Measurements from ENCODE around the gene MIER2.
A peak's percentile ranks its signal among the peaks of the same experiment; 100 is the strongest.

MIER2 gene

DNA sequence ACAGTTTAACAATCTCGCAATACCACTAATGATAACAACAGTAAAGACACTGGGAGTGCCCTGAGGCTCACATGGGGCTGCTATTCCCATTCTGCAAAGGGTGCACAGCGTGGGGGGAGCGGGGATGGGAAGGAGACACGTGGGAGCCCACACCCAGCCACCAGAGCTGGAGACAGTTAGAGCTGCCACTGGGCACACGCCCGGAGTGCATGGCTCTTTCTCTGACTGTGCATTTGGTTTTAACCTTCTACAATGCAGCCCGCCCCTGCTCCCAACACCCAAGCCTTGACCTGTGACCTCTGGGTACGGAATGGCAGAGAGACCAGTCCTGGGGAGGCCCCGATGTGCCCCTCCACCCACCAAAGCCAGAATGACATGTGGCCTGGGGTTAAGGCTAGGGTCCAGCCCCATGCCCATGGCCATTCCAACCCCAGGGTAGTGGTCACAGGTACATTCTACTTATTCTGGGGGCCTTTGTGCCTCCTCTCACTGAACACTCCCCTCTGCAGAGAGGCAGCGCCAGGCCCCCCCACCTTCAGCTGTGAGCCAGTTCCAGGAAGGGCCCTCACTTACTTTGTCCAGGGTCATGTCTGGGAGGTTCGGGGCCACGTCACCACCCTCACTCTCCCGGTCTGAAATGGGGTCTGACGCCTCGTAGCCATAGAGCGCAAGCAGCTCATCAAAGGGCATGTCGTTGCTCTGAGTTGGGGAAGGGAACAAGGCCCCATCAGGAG is 17.1 kb downstream of the MIER2 start:
- H3K27me3 Mint-ChIP-seq, result no peaks in the 10 kb centered on the region
- no peak overlapping the region for H3K27ac Mint-ChIP-seq
- no peaks in the 10 kb centered on the region for H3K4me1 Mint-ChIP-seq (ENCODE audit: low read depth in 2 of 2)
- H3K9me3 Mint-ChIP-seq, result peaks cover 0 to 4% of the 10 kb centered on the region in 2 donors
- ATAC-seq (replicated peaks), result no peak
- H3K36me3 Mint-ChIP-seq (ENCODE audit: insufficient read depth), result peaks cover 30% of the 10 kb centered on the region
- DNase-seq, result no peak
- no peak overlapping the region for H3K4me3 Mint-ChIP-seq

DNA sequence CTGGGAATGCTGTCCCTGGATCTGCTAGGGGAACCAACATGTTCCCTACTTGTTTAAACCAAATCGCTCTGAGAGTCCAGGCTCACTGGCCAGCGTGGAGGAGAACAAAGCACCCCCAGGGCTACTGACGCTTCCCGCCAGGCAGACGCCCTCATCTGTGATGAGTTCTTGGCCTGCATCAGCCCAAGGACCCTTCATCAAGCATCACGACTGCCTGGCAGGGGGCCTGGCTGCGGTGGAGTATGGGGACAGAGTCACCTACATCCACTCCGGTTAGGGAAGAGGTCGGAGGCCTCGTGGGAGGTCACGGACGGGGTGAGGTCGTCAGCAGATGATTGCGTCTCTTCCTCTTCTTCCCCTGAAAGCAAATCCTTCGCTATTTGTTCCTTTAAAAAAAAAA is 17.7 kb downstream of the MIER2 start:
- Mint-ChIP-seq H3K4me3 (no peak overlapping the region), H3K4me1 (ENCODE audit: low read depth in 2 of 2) (no peaks in the 10 kb centered on the region), H3K36me3 (ENCODE audit: insufficient read depth) (peaks cover 30% of the 10 kb centered on the region), H3K27ac (no peak overlapping the region), H3K27me3 (no peaks in the 10 kb centered on the region), H3K9me3 (peaks cover 0 to 4% of the 10 kb centered on the region in 2 donors)
- DNase-seq (no peak), ATAC-seq (replicated peaks) (no peak)

DNA sequence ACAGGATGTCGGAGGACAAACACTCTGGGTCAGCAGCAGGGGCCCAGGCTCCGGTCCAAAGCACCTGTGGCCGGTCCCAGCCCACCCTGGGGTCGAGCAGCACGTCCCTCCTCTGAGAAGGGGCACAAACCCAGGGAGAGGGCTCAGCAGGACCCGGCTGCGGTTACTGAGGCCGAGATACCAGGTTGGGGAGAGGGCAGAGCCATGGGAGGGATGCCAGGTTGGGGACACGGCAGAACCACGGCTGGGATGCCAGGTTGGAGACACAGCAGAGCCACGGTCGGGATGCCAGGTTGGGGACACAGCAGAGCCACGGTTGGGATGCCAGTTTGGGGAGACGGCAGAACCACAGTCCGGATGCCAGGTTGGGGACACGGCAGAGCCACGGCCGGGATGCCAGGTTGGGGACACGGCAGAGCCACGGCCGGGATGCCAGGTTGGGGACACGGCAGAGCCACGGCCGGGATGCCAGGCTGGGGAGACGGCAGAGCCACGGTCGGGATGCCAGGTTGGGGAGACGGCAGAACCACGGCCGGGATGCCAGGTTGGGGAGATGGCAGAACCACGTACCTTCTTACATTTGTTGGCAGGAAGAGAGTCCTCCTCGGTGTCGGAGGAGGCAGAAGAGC is 18.5 kb downstream of the MIER2 start:
- Mint-ChIP-seq H3K4me1 (ENCODE audit: low read depth in 2 of 2) (no peaks in the 10 kb centered on the region), H3K27ac (no peak overlapping the region), H3K36me3 (ENCODE audit: insufficient read depth) (peaks cover 24% of the 10 kb centered on the region), H3K4me3 (no peak overlapping the region), H3K27me3 (no peaks in the 10 kb centered on the region), H3K9me3 (peaks cover 0 to 4% of the 10 kb centered on the region in 2 donors)
- no peak for ATAC-seq (replicated peaks)
- no peak for DNase-seq

DNA sequence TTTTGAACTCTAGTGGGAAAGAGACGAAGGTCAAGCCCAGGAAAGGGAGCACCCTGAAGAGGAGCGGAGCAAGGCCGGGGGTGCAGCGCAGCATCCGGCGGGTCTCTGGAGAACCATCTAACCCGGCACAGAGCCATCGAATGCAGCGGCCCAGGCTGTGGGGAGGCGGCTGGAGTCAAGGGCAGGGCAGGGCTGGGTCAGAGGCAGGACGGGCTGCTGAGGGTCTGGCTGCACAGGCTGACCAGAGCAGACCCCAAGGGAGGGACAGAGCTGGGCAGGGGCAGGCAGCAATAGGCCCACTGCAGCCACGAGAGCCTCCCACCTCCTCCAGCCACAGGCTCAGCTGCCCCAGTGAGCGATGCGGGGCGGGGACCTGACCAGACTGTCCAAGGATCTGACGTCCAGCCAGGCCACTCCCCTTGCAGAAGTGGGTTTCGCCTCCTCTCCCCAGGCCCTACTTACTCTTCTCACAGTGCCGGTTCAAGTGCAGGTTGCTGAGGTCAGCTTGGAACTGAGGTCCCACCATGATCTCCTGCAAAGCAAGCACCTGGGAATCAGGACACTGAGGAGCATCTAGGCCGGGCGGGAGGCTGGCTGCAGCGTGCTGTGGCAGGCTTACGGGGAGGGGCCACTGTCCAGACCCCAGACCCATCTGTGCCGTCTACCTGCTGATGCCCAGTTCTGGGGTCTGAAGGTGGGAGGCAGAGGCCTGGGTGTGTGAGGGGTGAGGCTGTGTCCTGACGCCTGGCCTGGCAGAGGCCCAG is 19.2 kb downstream of the MIER2 start:
- H3K4me1 Mint-ChIP-seq (ENCODE audit: low read depth in 2 of 2), result no peaks in the 10 kb centered on the region
- peaks cover 18% of the 10 kb centered on the region for H3K36me3 Mint-ChIP-seq (ENCODE audit: insufficient read depth)
- H3K27me3 Mint-ChIP-seq, result no peaks in the 10 kb centered on the region
- no peak for ATAC-seq (replicated peaks)
- no peak overlapping the region for H3K4me3 Mint-ChIP-seq
- H3K27ac Mint-ChIP-seq, result no peak overlapping the region
- H3K9me3 Mint-ChIP-seq, result peaks cover 0 to 2% of the 10 kb centered on the region in 2 donors
- no peak for DNase-seq

DNA sequence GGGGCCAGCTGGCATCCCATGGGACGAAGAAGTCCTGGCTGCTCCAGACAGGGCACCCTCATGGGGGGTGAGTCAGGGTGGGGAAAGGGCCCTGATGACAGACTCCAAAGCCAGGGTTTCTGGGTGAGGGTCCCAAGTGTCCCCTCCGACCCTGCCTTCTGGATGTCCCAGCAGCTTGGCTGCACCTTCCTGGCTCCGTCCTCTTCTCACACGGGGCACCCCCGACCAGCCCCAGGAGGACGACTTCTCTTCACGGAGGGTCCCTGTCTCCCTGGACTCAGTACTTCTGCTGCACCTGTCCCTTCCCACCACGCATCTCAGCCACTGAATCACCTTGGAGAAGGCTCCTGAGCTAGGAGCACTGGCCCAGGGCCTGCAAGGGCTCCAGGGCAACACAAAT is 19.9 kb downstream of the MIER2 start:
- peaks cover 0 to 2% of the 10 kb centered on the region in 2 donors for H3K9me3 Mint-ChIP-seq
- no peak overlapping the region for H3K27ac Mint-ChIP-seq
- DNase-seq (no peak), ATAC-seq (replicated peaks) (no peak)
- H3K4me3 Mint-ChIP-seq, result no peak overlapping the region
- H3K4me1 Mint-ChIP-seq (ENCODE audit: low read depth in 2 of 2), result no peaks in the 10 kb centered on the region
- no peaks in the 10 kb centered on the region for H3K27me3 Mint-ChIP-seq
- H3K36me3 Mint-ChIP-seq (ENCODE audit: insufficient read depth), result peaks cover 21% of the 10 kb centered on the region

DNA sequence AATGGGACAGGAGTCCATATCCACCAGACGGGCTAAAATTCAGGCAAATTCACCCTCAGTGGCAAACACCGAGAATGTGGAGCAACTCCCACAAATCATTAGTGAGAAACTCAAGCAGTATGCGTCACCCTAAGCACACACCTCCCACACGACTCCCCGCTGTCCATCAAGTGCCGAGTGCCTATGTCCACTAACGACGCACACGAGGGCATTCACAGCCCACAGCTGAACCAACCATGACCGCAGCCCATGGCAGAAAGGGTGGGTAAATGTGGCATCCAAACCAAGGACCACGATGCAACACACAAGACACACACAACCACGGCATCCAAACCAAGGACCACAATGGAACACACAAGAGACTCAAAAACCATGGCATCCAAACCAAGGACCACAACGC is 22.0 kb downstream of the MIER2 start:
- H3K9me3 Mint-ChIP-seq, result no peaks in the 10 kb centered on the region
- H3K36me3 Mint-ChIP-seq (ENCODE audit: insufficient read depth), result peaks cover 18% of the 10 kb centered on the region
- H3K27ac Mint-ChIP-seq, result no peak overlapping the region
- no peaks in the 10 kb centered on the region for H3K27me3 Mint-ChIP-seq
- no peak overlapping the region for H3K4me3 Mint-ChIP-seq
- H3K4me1 Mint-ChIP-seq (ENCODE audit: low read depth in 2 of 2), result no peaks in the 10 kb centered on the region
- no peak for ATAC-seq (replicated peaks)
- DNase-seq, result no peak

DNA sequence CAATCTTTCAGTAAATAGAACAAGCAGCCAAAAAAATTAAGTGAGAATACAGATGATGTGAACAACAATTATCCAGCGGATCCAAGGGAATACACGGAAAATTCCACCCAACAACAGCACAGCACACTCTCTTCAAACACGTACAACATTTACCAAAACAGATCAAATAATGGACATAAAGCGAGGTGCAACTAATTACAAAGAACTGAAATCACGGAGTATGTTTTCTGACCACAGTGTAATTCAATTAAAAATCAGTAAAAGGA is 26.2 kb downstream of the MIER2 start:
- H3K27ac Mint-ChIP-seq, result no peak overlapping the region
- no peaks in the 10 kb centered on the region for H3K27me3 Mint-ChIP-seq
- no peak for DNase-seq
- no peaks in the 10 kb centered on the region for H3K9me3 Mint-ChIP-seq
- ATAC-seq (replicated peaks), result no peak
- H3K4me3 Mint-ChIP-seq, result no peak overlapping the region
- peaks cover 26% of the 10 kb centered on the region for H3K36me3 Mint-ChIP-seq (ENCODE audit: insufficient read depth)
- peaks cover 3 to 12% of the 10 kb centered on the region in 2 donors for H3K4me1 Mint-ChIP-seq (ENCODE audit: low read depth in 2 of 2)

DNA sequence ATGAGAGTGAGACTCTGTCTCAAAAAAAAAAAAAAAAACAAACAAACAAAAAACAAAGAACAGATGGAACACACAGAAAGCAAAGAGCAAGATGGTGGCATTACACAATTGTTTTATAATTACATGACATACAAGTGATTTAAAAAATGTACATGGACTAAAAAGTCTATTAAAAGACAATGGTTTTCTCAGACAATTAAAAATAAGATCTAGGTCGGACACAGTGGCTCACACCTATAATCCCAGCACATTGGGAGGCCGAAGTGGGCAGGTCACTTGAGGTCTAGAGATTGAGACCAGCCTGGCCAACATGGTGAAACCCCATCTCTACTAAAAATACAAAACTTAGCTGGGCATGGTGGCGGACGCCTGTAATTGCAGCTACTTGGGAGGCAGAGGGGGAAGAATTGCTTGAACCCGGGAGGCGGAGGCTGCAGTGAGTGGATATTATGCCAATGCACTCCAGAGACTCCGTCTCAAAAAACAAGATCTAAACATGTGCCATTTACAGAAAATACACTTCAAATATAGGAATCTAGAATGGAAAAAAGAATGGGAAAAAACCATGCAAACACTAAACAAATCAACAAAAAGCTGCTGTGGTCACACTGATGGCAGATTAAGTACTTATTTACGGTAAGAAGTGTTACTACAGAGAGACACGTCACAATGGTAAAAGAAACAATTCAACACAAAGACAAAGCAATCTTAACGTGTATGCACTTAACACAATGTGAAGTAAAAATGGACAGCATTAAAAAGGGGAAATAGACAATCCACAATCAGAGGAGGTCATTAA is 26.7 kb downstream of the MIER2 start:
- no peak for DNase-seq
- H3K4me3 Mint-ChIP-seq, result no peak overlapping the region
- peaks cover 3 to 12% of the 10 kb centered on the region in 2 donors for H3K4me1 Mint-ChIP-seq (ENCODE audit: low read depth in 2 of 2)
- H3K27me3 Mint-ChIP-seq, result no peaks in the 10 kb centered on the region
- no peak overlapping the region for H3K27ac Mint-ChIP-seq
- peaks cover 26% of the 10 kb centered on the region for H3K36me3 Mint-ChIP-seq (ENCODE audit: insufficient read depth)
- ATAC-seq (replicated peaks), result no peak
- no peaks in the 10 kb centered on the region for H3K9me3 Mint-ChIP-seq

DNA sequence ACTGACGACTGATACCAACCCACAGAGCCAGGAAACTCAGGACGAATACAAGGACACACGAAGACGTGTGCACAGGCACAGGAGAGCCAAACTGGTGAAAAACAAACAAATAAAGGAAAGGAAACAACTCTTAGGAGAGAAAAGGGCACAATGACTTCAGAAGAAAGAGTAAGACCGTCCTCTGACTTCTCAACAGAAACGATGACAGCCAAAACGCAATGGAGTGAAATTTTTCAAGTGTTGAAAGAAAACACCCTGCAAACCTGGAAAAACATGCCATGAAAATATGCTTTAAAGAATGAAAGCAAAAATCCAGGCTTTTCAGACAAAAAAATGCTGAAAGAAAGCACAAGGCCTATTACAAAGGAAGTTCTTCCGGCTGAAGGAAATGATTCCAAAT is 28.8 kb downstream of the MIER2 start:
- peaks cover 3 to 12% of the 10 kb centered on the region in 2 donors for H3K4me1 Mint-ChIP-seq (ENCODE audit: low read depth in 2 of 2)
- H3K36me3 Mint-ChIP-seq (ENCODE audit: insufficient read depth), result peaks cover 26% of the 10 kb centered on the region
- ATAC-seq (replicated peaks), result no peak
- no peak overlapping the region for H3K27ac Mint-ChIP-seq
- no peak for DNase-seq
- no peaks in the 10 kb centered on the region for H3K27me3 Mint-ChIP-seq
- no peak overlapping the region for H3K4me3 Mint-ChIP-seq
- H3K9me3 Mint-ChIP-seq, result no peaks in the 10 kb centered on the region

DNA sequence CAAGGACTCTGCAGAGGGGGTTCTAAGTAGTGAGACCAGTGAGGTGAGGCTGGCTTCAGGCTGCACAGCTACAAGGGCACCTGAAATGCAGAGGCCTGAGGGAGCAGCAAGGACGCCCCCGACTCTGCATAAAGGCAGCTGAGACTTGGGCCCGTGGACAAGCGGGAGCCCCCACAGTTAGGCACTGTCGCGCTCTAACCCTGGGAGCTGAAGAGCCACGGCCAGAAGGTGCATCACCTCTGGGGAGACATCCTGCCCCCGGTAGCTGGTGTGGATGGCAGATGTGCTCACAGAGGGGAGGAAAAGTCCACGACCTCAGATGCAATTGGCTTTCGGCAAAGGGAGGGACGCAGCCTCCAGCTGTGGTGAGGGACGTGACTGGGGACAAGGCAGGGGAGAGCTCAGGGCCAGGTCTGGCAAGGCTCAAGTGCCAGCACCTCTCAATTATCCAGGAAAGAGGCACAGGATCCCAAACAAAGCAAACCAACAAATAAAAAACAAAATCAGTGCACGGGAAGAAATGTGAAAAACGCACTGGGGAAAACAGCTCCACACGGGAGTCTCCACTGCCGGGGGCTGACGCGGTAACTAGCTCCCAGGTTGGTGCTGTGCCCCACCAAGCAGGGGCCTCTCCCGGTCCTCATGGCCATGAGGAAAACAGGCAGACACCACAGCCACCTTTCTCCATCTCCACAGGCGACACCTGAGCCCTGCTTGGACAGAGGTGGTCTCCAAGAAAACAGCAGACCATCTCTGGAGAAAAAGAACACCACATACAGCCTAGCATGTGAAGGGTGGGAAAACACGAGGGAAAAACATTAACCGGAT is 30.4 kb downstream of the MIER2 start:
- DNase-seq (no peak), ATAC-seq (replicated peaks) (no peak)
- no peaks in the 10 kb centered on the region for H3K9me3 Mint-ChIP-seq
- H3K4me3 Mint-ChIP-seq, result no peak overlapping the region
- H3K4me1 Mint-ChIP-seq (ENCODE audit: low read depth in 2 of 2), result peaks cover 3 to 12% of the 10 kb centered on the region in 2 donors
- no peaks in the 10 kb centered on the region for H3K27me3 Mint-ChIP-seq
- H3K36me3 Mint-ChIP-seq (ENCODE audit: insufficient read depth), result peaks cover 21% of the 10 kb centered on the region
- peak overlapping the region in 1 of 2 donors; percentile 81 for H3K27ac Mint-ChIP-seq

DNA sequence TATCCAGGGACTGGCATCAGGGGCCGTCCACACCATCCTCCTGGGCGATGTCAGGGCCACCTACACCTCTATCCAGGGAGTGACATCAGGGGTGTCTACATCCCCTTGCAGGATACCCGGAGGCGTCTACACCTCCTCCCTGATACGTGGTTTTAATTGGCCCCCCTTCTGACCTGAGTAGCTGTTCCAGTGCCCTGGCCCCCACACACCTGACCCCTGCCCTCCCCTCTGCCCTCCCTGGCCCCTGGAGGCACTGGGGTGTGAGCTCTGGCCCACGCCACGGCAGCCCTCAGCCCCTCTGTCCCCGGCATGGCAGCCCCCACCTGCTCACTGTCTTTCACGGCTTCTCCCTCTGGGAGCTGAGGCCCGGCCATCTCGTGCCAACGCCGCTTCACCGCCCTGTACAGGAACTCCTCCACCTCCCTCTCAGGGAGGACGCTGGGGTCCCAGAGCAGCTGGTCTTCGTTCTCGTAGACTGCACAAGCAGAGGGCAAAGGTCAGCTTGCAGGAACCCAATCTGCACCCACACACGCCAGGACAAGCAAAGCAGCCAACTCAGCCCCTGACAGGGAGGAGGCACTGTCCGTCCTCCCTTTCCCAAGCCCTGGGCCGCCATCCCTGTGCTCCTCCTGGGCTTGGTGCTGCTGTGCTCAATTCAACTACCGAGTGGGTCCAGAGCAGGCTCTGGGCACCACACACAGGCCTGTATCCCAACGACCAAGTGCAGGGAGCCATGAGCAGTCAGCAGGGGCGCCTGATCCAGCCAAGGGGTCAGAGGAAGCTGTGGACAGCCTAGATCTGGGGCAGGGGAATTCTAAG is 31.2 kb downstream of the MIER2 start:
- Mint-ChIP-seq H3K27ac (peak overlapping the region; percentile 60 to 81), H3K4me1 (ENCODE audit: low read depth in 2 of 2) (peaks cover 3 to 12% of the 10 kb centered on the region in 2 donors), H3K9me3 (no peaks in the 10 kb centered on the region), H3K27me3 (no peaks in the 10 kb centered on the region), H3K36me3 (ENCODE audit: insufficient read depth) (peaks cover 21% of the 10 kb centered on the region), H3K4me3 (no peak overlapping the region)
- no peak for ATAC-seq (replicated peaks)
- DNase-seq, result no peak

DNA sequence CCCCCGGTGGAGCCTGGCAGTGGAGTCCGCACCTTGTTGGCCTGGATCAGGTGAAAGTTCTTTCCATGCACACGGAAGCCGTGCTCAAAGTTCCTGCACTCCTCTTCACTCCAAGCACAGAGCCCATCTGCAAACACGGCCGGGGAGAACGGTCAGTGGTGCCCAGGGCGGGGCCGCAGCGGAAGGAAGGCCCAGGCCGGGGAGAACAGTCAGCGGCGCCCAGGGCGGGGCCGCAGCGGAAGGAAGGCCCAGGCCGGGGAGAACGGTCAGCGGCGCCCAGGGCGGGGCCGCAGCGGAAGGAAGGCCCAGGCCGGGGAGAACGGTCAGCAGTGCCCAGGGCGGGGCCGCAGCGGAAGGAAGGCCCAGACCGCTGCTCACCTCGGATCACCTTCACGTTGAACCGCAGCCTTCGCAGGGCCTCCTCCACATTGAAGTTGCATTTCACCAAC is 32.8 kb downstream of the MIER2 start:
- Mint-ChIP-seq H3K27me3 (no peaks in the 10 kb centered on the region), H3K27ac (no peak overlapping the region), H3K4me1 (ENCODE audit: low read depth in 2 of 2) (peaks cover 3 to 12% of the 10 kb centered on the region in 2 donors), H3K36me3 (ENCODE audit: insufficient read depth) (peaks cover 8% of the 10 kb centered on the region), H3K4me3 (no peak overlapping the region), H3K9me3 (no peaks in the 10 kb centered on the region)
- DNase-seq (no peak), ATAC-seq (replicated peaks) (no peak)
